ENCODE results near the gene WIPF2.

GRCh38 chr17:40322358-40323315 lies 103.5 kb downstream of the WIPF2 start:
- TF ChIP-seq JUN (IDR thresholded peaks at IDR 0.05; ENCODE audit: low read depth, low read length) = no peak
- no peak for TF ChIP-seq GTF2F1 (IDR thresholded peaks at IDR 0.05; ENCODE audit: borderline replicate concordance, low read depth, low read length)
- TF ChIP-seq CTCF (IDR thresholded peaks at IDR 0.05; ENCODE audit: control extremely low read depth in 1 of 3, insufficient read depth in 1 of 3, low read depth in 1 of 3, low read length in 3 of 3) = no peak
- no peak for TF ChIP-seq ZNF274 (IDR thresholded peaks at IDR 0.05; ENCODE audit: borderline replicate concordance, extremely low read depth, low read length)
- peak; percentile 43; the same call in 1 of the 2 replicates for TF ChIP-seq USF2 (IDR thresholded peaks at IDR 0.05; ENCODE audit: low read length)
- TF ChIP-seq POLR2A (IDR thresholded peaks at IDR 0.05; ENCODE audit: control extremely low read depth in 1 of 2, low read depth in 2 of 2, low read length in 2 of 2) = no peak
- TF ChIP-seq BACH1 (IDR thresholded peaks at IDR 0.05; ENCODE audit: low read length) = no peak
